DND-41 (cell line): ENCODE data around the gene RBM20.
"Not testable (repeated sequence)": the region's sequence is repeated elsewhere in the genome, so short reads cannot be mapped to it uniquely, and the experiment has no call there.

ENCODE experiments used
- ATAC-seq: fragments of 200-7000 bp; cut with Tn5 transposase; 3 replicates; pipeline ENCODE4 v1.9.1; 2021; ENCODE audit warnings: low read depth; ENCODE audit not compliant: insufficient read depth
- DNase-seq: peaks from one replicate; pipeline ENCODE4 v3.0.0-alpha.2; 2020
- H2AFZ ChIP-seq: 2 replicates; pipeline ENCODE4 v1.6.0; 2012; ENCODE audit warnings: low read depth, low read length
- H3K27ac ChIP-seq: 2 replicates; pipeline ENCODE4 v1.5.1; 2012; ENCODE audit warnings: low read length, inconsistent platforms
- H3K27me3 ChIP-seq: fragments of 200-600 bp; sonication (generic); 2 replicates; pipeline ENCODE4 v1.6.0; 2012; ENCODE audit warnings: low read length, mild to moderate bottlenecking, inconsistent platforms; ENCODE audit not compliant: insufficient read depth, poor library complexity
- H3K36me3 ChIP-seq: 2 replicates; pipeline ENCODE4 v1.5.1; 2012; ENCODE audit warnings: low read length, inconsistent platforms; ENCODE audit not compliant: insufficient read depth
- H3K4me1 ChIP-seq: 2 replicates; pipeline ENCODE4 v1.5.1; 2012; ENCODE audit warnings: mild to moderate bottlenecking, low read length; ENCODE audit not compliant: insufficient read depth
- H3K4me2 ChIP-seq: 2 replicates; pipeline ENCODE4 v1.6.0; 2012; ENCODE audit warnings: mild to moderate bottlenecking, moderate library complexity, low read length, inconsistent platforms; ENCODE audit not compliant: insufficient read depth
- H3K4me3 ChIP-seq, 2 experiments: fragments of 200-600 bp in 1 of 2; shearing (Covaris generic) in 1 of 2; 2 replicates each; pipeline ENCODE4 v1.5.1; 2012 to 2016; ENCODE audit warnings: inconsistent platforms in 2 of 2, low read length in 2 of 2, mild to moderate bottlenecking in 2 of 2, low read depth in 1 of 2, moderate library complexity in 1 of 2
- H3K79me2 ChIP-seq: 2 replicates; pipeline ENCODE4 v1.6.0; 2012; ENCODE audit warnings: low read length, inconsistent platforms; ENCODE audit not compliant: insufficient read depth
- H3K9ac ChIP-seq: 2 replicates; pipeline ENCODE4 v1.6.0; 2012; ENCODE audit warnings: low read depth, mild to moderate bottlenecking, inconsistent platforms, low read length, moderate library complexity
- H3K9me3 ChIP-seq: 2 replicates; pipeline ENCODE4 v1.5.1; 2012; ENCODE audit warnings: low read length, moderate library complexity, mild to moderate bottlenecking, inconsistent platforms; ENCODE audit not compliant: insufficient read depth, severe bottlenecking
- H4K20me1 ChIP-seq: 2 replicates; pipeline ENCODE4 v1.6.0; 2012; ENCODE audit warnings: low read length; ENCODE audit not compliant: insufficient read depth
- EZH2 ChIP-seq: IDR thresholded peaks from 3 replicates; pipeline ENCODE4 v1.6.1; 2012; ENCODE audit warnings: borderline replicate concordance, low read depth, mild to moderate bottlenecking, moderate library complexity, low read length, inconsistent platforms; ENCODE audit not compliant: severe bottlenecking
- TF ChIP-seq, protein P1 (sequence below): IDR thresholded peaks from 2 replicates; pipeline ENCODE4 v1.5.1; 2012; ENCODE audit warnings: borderline replicate concordance, low read length, moderate library complexity, mild to moderate bottlenecking; ENCODE audit not compliant: poor library complexity, severe bottlenecking; ENCODE audit errors: extremely low read depth

The RBM20 gene

GRCh38 chr10:110765513-110766319 lies 121.6 kb downstream of the RBM20 start:
- no peaks in the 10 kb centered on the region for H3K27me3 ChIP-seq
- H3K4me3 ChIP-seq: no peak overlapping the region
- no peak overlapping the region for H3K4me2 ChIP-seq
- H3K79me2 ChIP-seq: no peaks in the 10 kb centered on the region
- H2AFZ ChIP-seq: no peak overlapping the region
- no peaks in the 10 kb centered on the region for H3K9me3 ChIP-seq
- H3K4me1 ChIP-seq: no peaks in the 10 kb centered on the region
- no peak for DNase-seq
- H3K27ac ChIP-seq: no peak overlapping the region
- no peaks in the 10 kb centered on the region for H4K20me1 ChIP-seq
- no peaks in the 10 kb centered on the region for H3K36me3 ChIP-seq
- no peak for ATAC-seq
- no peak overlapping the region for H3K9ac ChIP-seq
- TF ChIP-seq EZH2: no peak
- TF ChIP-seq, protein P1, sequence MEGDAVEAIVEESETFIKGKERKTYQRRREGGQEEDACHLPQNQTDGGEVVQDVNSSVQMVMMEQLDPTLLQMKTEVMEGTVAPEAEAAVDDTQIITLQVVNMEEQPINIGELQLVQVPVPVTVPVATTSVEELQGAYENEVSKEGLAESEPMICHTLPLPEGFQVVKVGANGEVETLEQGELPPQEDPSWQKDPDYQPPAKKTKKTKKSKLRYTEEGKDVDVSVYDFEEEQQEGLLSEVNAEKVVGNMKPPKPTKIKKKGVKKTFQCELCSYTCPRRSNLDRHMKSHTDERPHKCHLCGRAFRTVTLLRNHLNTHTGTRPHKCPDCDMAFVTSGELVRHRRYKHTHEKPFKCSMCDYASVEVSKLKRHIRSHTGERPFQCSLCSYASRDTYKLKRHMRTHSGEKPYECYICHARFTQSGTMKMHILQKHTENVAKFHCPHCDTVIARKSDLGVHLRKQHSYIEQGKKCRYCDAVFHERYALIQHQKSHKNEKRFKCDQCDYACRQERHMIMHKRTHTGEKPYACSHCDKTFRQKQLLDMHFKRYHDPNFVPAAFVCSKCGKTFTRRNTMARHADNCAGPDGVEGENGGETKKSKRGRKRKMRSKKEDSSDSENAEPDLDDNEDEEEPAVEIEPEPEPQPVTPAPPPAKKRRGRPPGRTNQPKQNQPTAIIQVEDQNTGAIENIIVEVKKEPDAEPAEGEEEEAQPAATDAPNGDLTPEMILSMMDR: no peak

- DNase-seq, ATAC-seq, H3K79me2 ChIP-seq, H2AFZ ChIP-seq, H3K9me3 ChIP-seq, H3K4me1 ChIP-seq, H3K4me2 ChIP-seq, H3K27me3 ChIP-seq, H3K4me3 ChIP-seq, H3K9ac ChIP-seq, H4K20me1 ChIP-seq, H3K27ac ChIP-seq, H3K36me3 ChIP-seq: not testable (repeated sequence)
These were observed 123.5 kb downstream of the RBM20 start for GRCh38 chr10:110767601-110768000.

- Histone ChIP-seq H3K4me2 (no peak overlapping the region), H3K27ac (no peak overlapping the region), H3K27me3 (no peaks in the 10 kb centered on the region), H3K4me1 (no peaks in the 10 kb centered on the region), H2AFZ (no peak overlapping the region), H4K20me1 (no peaks in the 10 kb centered on the region), H3K36me3 (no peaks in the 10 kb centered on the region), H3K79me2 (no peaks in the 10 kb centered on the region), H3K4me3 (no peak overlapping the region), H3K9ac (no peak overlapping the region), H3K9me3 (no peaks in the 10 kb centered on the region)
- DNase-seq (no peak), ATAC-seq (no peak)
- no peak for TF ChIP-seq EZH2
- TF ChIP-seq, protein P1: no peak
These were observed 126.1 kb downstream of the RBM20 start for GRCh38 chr10:110770243-110770642.

DNA sequence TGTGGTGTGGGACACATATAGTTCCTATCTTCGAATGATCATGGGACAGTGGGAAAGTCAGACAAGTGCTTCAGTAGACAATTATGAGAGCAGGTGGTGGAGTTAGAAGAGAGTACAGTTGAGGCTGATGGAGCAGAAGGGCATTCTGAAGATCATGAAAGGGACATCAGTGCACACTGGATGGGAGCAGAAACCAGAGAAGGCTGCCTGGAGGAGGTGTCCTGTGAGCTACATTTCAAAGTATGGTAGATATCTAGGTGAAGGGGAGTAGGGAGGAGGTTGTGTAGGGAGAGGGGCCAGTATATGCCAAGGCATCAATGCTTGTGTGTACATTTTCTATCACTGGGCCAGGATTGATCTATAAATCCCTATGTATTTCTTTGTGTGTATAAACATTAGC lies 127.3 kb downstream of the RBM20 start:
- H3K4me1 ChIP-seq: no peaks in the 10 kb centered on the region
- TF ChIP-seq, protein P1: no peak
- no peak for TF ChIP-seq EZH2
- no peaks in the 10 kb centered on the region for H3K9me3 ChIP-seq
- H3K4me3 ChIP-seq: no peak overlapping the region
- H2AFZ ChIP-seq: no peak overlapping the region
- H3K4me2 ChIP-seq: no peak overlapping the region
- H4K20me1 ChIP-seq: no peaks in the 10 kb centered on the region
- no peak for DNase-seq
- H3K9ac ChIP-seq: no peak overlapping the region
- no peaks in the 10 kb centered on the region for H3K27me3 ChIP-seq
- no peak for ATAC-seq
- H3K27ac ChIP-seq: no peak overlapping the region
- H3K79me2 ChIP-seq: no peaks in the 10 kb centered on the region
- no peaks in the 10 kb centered on the region for H3K36me3 ChIP-seq
